ENCODE results near the gene DNER. TPM values are rescaled to one million over a fixed set of nuclear protein-coding genes. Genes with fewer than 3 reads are reported as not detected.

DNER gene
- total and polyA plus RNA-seq, 10 of the 15 experiments (the other 5 are each of a cell fraction or from before 2014, with no cell fraction given): 0.04 to 0.08 (median 0.07) TPM; not detected in 7

GRCh38 chr2:229686122-229686919 is 28.0 kb downstream of the DNER start (continued):
- TF ChIP-seq NR2C2 (IDR thresholded peaks at IDR 0.05; ENCODE audit: borderline replicate concordance, control insufficient read depth, insufficient read length, low read depth): no peak
- TF ChIP-seq STAT1 (conservative IDR thresholded peaks at IDR 0.05): no peak

- Histone ChIP-seq H3K27ac (ENCODE audit: control insufficient read depth, insufficient read depth) (no peak overlapping the region), H3K9ac (ENCODE audit: control insufficient read depth, insufficient read depth, low read length) (no peak overlapping the region), H3K36me3 (ENCODE audit: control insufficient read depth in 2 of 2, insufficient read depth in 2 of 2, low read length in 1 of 2) (no peaks in the 10 kb centered on the region), H3K9me3 (replicated peaks; ENCODE audit: control insufficient read depth, insufficient read depth, low read length) (no peaks in the 10 kb centered on the region), H3K4me2 (ENCODE audit: control insufficient read depth, insufficient read depth) (no peak overlapping the region), H3K79me2 (ENCODE audit: control insufficient read depth, insufficient read depth, low read length) (no peaks in the 10 kb centered on the region), H3K27me3 (replicated peaks in 1 of 2; ENCODE audit: control insufficient read depth in 2 of 2, insufficient read depth in 2 of 2, low read length in 1 of 2) (no peaks in the 10 kb centered on the region), H3K4me3 (no peak overlapping the region), H4K20me1 (ENCODE audit: control insufficient read depth, insufficient read depth) (0 out of 2 replicates have a peak, but pooled peaks cover 2% of the 10 kb centered on the region), H2AFZ (ENCODE audit: control insufficient read depth, low read depth, low read length) (no peak overlapping the region), H3K4me1 (ENCODE audit: control insufficient read depth, insufficient read depth, low read length) (no peaks in the 10 kb centered on the region)
- TF ChIP-seq RFX5 (IDR thresholded peaks at IDR 0.05; ENCODE audit: low read depth, low read length) (no peak), ATF3 (IDR thresholded peaks at IDR 0.05; ENCODE audit: borderline replicate concordance, extremely low read depth, low read depth, low read length) (no peak), GATAD2B (conservative IDR thresholded peaks at IDR 0.05; ENCODE audit: low read depth) (no peak), PKNOX1 (IDR thresholded peaks at IDR 0.05) (no peak), MEF2A (IDR thresholded peaks at IDR 0.05; ENCODE audit: insufficient read depth, low read depth, low read length) (no peak), KDM1A (IDR thresholded peaks at IDR 0.05; ENCODE audit: borderline replicate concordance) (no peak), STAT1 (conservative IDR thresholded peaks at IDR 0.05) (no peak), ZNF384 (IDR thresholded peaks at IDR 0.05; ENCODE audit: borderline replicate concordance, low read depth, low read length) (no peak), MEF2B (IDR thresholded peaks at IDR 0.05; ENCODE audit: partially characterized antibody, poor library complexity, severe bottlenecking) (no peak), NBN (IDR thresholded peaks at IDR 0.05) (no peak)
- 46% methylated on average over 6 of the region's 6 CpGs for WGBS (ENCODE audit: insufficient coverage, insufficient replicate concordance, low lambda C conversion rate, missing lambda C conversion rate)
- ChIA-PET SMC1A (ENCODE audit: uncharacterized antibody, unreplicated experiment) (no interaction called here), CTCF (interaction anchor here (1.2 kb wide), 1 partner anchor 302 kb away, joined by 3 read pairs; no protein-coding TSS in a partner anchor), POLR2A (no interaction called here), RAD21 (ENCODE audit: unreplicated experiment) (no interaction called here)
- no TSS peak for BruUV-seq (replicated peaks)
- ATAC-seq (no peak), DNase-seq (ENCODE audit: low read depth, low spot score) (no peak), FAIRE-seq (no peak)
- intact Hi-C loops (cut with micrococcal nuclease; ENCODE audit: unreplicated experiment) (no loop called here), in situ Hi-C loops (cut with MboI) (no loop called here)
Observed at GRCh38 chr2:229684942-229685562, 29.3 kb downstream of the DNER start.
